HG03103 (cell line): ENCODE results near the gene RND2.

ENCODE experiments used
- ATAC-seq: cut with Tn5 transposase; IDR thresholded peaks from one replicate; pipeline ENCODE4 v1.9.1; 2021; ENCODE audit warnings: low read depth; ENCODE audit not compliant: unreplicated experiment

The RND2 gene

GRCh38 chr17:43069368-43069898 lies 44.4 kb downstream of the RND2 start:
- ATAC-seq, result no peak

- no peak for ATAC-seq
Measured at GRCh38 chr17:43070257-43070656, 45.2 kb downstream of the RND2 start.

GRCh38 chr17:43070872-43071271 lies 45.8 kb downstream of the RND2 start:
- ATAC-seq, result no peak

GRCh38 chr17:43074869-43075268 lies 49.8 kb downstream of the RND2 start:
- no peak for ATAC-seq

GRCh38 chr17:43079641-43080302 lies 54.7 kb downstream of the RND2 start:
- no peak for ATAC-seq
